ENCODE measurements around the gene COL25A1.
"Not testable (repeated sequence)": the region's sequence is repeated elsewhere in the genome, so short reads cannot be mapped to it uniquely, and the experiment has no call there.

The COL25A1 gene

DNA sequence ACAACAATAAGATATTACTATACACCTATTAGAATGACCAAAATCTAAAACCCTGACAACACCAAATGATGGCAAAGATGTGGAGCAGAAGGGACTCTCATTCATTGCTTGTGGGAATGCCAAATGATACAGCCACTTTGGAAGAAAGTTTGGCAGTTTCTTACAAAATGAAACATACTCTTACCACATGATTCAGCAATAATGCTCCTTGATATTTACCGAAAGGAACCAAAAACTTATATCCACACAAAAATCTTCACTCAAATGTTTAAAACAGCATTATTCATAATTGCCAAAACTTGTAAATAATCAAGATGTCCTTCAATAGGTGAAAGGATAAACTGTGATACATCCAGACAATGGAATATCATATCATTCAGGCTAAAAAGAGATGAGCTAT is 180.9 kb downstream of the COL25A1 start:
- DNase-seq: no peak

DNA sequence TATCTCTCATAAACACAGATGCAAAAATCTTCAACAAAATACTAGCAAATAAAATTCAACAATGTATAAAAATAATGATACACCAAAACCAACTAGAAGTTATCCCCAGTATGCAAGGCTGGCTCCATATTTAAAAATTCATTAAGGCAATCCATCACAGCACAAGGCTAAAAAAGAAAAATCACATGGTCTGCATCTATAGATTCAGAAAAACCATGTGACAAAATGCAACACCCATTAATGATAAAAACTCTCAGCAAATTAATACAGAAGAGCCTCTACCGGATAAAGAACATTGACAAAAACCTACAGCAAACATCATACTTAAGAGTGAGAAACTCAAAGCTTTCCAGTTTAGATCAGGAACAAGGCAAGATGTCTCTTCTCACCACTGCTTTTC is 182.6 kb downstream of the COL25A1 start:
- no peak for DNase-seq

- no peak for DNase-seq
Measured at GRCh38 chr4:109118635-109119034, 183.8 kb downstream of the COL25A1 start.

GRCh38 chr4:109114501-109114900 is 188.0 kb downstream of the COL25A1 start:
- DNase-seq: no peak

DNA sequence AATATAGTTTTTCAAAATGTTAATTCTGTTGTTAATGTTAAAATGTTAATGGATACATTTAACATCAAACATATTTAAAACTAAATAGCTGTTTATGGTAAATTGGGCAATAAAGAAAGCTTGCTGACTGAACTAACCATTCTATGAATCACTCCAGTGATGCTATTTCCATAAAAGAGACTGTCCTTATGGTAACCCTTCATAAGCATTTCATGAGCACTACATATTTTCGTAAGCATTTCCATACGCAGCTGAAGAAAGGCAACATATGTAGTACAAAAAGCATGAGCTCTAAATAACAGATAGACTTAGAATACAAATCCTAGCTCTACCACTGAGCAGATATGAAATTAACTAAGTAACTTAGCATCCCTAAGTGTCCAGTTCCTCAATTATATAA is 188.9 kb downstream of the COL25A1 start:
- DNase-seq: no peak

DNA sequence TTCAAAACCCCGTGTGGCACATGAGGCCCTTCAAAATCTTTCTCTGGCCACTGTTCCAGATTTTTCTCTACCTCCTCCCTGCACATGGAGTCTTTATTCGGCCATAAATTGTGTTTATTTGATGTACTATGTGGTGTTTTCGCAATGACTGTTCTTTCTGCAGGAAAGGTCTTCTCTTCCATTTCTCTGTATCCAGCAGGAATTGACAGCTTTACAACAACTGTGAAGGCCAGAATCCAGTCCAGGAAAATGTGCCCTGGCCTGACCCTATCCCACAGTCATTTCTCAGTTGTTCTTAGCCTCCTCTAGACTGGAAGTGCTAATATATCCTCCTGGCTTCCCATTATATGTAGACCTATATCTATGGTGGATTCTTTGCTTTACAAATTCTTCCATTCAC is 191.4 kb downstream of the COL25A1 start:
- no peak for DNase-seq

GRCh38 chr4:109108215-109108614 is 194.2 kb downstream of the COL25A1 start:
- DNase-seq: not testable (repeated sequence)

DNA sequence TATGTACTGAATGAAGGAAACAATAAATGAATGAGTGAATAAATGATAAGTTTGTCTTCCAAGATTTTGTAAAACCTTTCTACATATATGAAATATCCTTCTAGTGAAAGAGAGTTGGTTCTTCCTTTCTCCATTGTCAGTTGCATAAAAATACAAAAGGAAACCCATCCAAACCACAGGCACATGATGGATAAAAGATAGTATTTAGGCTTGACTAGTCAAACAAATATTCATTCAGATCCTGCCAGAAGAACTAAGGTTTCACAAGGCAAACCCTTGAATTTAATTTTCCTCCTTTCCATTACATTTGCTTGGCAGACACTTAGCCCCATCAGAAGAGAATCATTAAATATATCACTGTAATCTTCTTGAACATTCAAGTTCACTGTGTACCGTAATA is 208.4 kb downstream of the COL25A1 start:
- DNase-seq: no peak

- no peak for DNase-seq
Measured at GRCh38 chr4:109091727-109092409, 210.6 kb downstream of the COL25A1 start.

- DNase-seq: no peak
Measured at GRCh38 chr4:109083911-109084310, 218.5 kb downstream of the COL25A1 start.

GRCh38 chr4:109079731-109080130 is 222.7 kb downstream of the COL25A1 start:
- peak in 2 of 3 experiments; percentile 19 to 54 for DNase-seq

- no peak for DNase-seq
Measured at GRCh38 chr4:109079201-109079600, 223.3 kb downstream of the COL25A1 start.

DNA sequence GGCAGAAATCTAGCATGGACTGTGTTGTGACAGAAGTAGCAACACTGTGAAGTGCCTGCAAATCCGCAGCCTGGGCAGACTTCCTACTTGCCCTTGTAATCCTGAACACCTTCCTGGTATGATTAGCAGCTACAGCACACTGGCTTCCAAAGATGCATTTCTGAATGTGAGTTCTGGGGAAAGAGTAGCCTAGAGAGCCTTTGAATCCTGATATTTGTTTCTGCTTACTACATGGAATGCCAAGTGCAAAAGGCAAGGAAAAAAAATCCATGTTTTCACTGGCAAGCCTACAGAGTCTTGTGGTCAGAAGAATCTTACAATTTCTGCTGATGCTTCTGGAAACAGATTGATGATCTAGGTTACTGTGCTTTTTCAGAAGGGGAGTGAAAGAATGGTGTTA is 223.7 kb downstream of the COL25A1 start:
- peak in 2 of 3 experiments; percentile 20 to 25 for DNase-seq

DNA sequence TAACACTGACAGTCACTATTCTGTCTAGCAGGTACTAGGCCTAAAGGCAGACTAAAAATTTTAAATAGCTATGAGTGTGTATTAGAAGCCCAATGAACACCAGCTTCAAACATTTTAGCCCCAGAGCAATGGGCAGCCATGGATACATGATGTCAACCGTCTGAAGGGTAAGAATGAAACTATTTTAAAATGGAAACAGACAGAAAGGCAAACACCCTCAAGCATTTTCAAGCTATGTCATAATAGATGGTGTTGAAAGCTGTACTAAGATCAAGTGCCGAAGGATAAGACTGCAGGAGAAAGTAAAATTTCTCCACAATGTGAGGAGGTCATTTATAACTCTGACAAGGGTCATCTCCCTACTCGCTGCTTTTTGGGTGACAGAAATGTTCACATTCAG is 225.0 kb downstream of the COL25A1 start:
- no peak for DNase-seq

DNA sequence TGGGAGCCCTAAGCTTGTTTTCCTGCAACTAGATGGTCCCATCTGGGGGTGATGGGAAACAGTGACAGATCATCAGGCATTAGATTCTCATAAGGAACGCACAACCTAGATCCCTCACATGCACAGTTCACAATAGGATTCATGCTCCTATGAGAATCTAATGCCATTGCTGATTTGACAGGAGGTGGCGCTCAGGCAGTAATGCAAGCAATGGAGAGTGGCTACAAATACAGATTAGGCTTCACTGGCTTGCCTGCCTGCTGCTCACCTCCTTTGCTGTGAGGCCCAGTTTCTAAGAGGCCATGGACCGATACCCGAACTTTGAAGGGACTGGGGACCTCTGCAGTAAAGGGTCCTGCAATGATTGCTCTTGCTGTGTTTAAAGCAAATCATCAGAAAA is 225.7 kb downstream of the COL25A1 start:
- DNase-seq: not testable (repeated sequence)

DNA sequence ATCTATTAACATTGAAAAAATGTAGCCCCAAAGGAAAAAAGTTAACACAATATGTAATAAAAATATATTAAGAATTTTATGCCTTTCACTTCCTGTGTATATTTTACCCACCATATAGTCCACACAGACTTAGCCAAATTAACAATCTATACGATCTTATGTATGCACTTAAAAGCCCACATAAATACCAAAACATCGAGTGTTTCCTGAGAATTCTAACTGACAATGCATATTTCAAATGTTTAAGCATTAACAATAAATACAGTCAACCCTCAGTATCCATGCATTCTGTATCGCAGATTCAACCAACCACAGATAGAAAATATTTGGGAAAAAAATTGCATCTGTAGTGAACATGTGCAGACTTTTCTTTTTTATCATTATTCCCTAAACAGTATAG is 226.8 kb downstream of the COL25A1 start:
- no peak for DNase-seq

DNA sequence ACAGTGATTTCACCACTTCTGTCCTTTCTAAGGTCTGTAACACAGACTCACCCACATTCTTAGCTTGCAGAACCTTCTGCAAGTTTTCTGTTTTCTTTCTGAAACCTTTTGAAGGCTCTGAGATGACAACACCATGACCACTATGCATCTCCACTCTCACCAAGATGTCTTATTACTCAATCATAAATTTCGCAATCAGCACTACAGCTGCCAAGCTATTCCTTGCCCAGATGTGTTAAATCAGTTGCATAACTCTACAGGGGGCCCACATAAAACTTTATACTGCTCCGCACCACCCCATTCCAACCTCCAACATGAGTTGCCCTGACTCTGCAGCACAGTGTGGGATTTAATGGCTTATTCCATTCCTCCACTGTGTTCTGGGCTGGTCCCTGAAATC is 229.9 kb downstream of the COL25A1 start:
- no peak for DNase-seq

- DNase-seq: not testable (repeated sequence)
Measured at GRCh38 chr4:109070677-109071076, 231.8 kb downstream of the COL25A1 start.

GRCh38 chr4:109067508-109068235 is 234.8 kb downstream of the COL25A1 start:
- DNase-seq: no peak

GRCh38 chr4:109065006-109065405 is 237.5 kb downstream of the COL25A1 start:
- no peak for DNase-seq

DNA sequence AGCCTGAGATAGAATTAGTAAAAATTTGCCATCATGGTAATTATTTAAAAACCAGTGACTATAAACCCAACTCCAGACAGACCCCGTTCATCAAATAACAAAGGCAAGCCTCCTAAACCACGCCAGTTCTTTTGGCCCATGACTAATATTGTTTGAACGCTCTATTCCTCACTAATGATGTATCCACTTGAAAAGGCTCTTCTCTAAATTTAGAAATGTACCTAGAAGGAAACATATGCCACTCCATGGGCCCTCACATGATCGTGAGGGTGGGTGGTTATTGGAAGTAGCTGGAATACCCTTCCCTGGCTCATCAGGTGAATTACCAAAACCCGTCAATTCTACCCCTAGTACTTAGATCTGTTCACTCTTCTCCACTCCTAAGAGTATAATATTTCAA is 249.2 kb downstream of the COL25A1 start:
- no peak for DNase-seq

- DNase-seq: no peak
Measured at GRCh38 chr4:109052821-109053220, 249.6 kb downstream of the COL25A1 start.

DNA sequence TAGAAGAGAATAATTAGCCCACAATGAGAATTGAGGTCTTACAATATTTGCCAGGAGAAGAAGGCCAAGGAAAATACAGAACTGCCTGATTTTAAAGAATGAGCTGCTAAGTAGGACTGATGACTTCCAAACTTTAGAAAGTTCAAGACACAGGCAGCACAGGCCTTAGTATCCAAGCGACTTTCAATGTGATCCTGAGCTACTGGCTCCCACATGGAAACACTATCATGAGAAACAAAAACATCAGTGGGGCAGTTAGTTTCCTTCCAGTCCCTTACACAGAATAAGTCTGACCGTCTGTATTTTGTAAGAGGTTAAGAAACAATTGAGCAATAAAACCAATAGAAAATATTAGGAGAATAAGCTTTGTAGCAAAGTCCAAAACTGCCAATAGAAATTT is 251.4 kb downstream of the COL25A1 start:
- DNase-seq: no peak

DNA sequence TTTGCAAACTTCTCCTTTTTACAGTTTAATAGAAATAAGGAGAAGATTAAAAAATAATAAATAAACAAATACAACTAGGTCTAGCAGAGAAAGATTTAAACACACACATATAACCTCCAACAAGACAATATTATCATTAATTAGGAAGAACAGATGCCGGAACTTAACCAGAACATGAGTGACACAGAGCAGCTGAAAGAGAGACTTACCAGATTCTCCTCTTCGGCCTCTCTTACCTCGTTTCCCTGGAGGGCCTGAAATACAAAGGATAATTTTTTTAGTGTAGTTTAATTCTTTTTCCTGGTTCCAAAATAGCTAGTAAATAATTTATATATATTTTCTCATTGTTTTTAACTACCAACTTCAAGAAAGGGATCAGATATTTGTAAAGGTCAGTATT is 252.5 kb downstream of the COL25A1 start:
- DNase-seq: no peak
